ENCODE results near the gene FST.

DNA sequence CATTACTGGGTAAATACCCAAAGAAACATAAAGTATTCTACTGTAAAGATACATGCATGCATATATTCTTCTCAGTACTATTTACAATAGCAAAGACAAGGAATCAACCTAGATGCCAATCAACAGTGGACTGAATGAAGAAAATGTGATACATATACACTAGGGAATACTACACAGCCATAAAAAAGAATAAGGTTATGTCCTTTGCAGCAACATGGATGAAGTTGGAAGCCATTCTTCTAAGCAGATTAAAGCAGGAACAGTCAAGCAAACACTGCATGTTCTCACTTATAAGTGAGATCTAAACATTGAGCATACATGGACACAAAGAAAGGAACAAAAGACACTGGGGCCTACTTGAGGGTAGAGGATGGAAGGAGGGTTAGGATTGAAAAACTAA is 40.4 kb downstream of the FST start:
- TF ChIP-seq FOXJ3 (CRISPR knock-in tag; IDR thresholded peaks at IDR 0.05) (no peak), TEAD4 (IDR thresholded peaks at IDR 0.05; ENCODE audit: borderline replicate concordance, insufficient read depth) (no peak), FOSL2 (IDR thresholded peaks at IDR 0.05; ENCODE audit: borderline replicate concordance, low read depth) (no peak), MXI1 (IDR thresholded peaks at IDR 0.05; ENCODE audit: low read depth, low read length) (no peak), RFX5 (IDR thresholded peaks at IDR 0.05; ENCODE audit: low read length) (no peak), MEF2A (IDR thresholded peaks at IDR 0.05; ENCODE audit: borderline replicate concordance, low read depth) (no peak), POLR2AphosphoS5 (IDR thresholded peaks at IDR 0.05; ENCODE audit: low read depth, low read length) (no peak), EP300 (IDR thresholded peaks at IDR 0.05; ENCODE audit: borderline replicate concordance in 1 of 2, low read depth in 1 of 2, low read length in 1 of 2) (no peak), RCOR1 (IDR thresholded peaks at IDR 0.05; ENCODE audit: low read length) (no peak), RAD21 (IDR thresholded peaks at IDR 0.05; ENCODE audit: low read length) (no peak)
- TF ChIP-seq, protein P1, sequence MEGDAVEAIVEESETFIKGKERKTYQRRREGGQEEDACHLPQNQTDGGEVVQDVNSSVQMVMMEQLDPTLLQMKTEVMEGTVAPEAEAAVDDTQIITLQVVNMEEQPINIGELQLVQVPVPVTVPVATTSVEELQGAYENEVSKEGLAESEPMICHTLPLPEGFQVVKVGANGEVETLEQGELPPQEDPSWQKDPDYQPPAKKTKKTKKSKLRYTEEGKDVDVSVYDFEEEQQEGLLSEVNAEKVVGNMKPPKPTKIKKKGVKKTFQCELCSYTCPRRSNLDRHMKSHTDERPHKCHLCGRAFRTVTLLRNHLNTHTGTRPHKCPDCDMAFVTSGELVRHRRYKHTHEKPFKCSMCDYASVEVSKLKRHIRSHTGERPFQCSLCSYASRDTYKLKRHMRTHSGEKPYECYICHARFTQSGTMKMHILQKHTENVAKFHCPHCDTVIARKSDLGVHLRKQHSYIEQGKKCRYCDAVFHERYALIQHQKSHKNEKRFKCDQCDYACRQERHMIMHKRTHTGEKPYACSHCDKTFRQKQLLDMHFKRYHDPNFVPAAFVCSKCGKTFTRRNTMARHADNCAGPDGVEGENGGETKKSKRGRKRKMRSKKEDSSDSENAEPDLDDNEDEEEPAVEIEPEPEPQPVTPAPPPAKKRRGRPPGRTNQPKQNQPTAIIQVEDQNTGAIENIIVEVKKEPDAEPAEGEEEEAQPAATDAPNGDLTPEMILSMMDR (IDR thresholded peaks at IDR 0.05): no peak
- TF ChIP-seq, protein P2, sequence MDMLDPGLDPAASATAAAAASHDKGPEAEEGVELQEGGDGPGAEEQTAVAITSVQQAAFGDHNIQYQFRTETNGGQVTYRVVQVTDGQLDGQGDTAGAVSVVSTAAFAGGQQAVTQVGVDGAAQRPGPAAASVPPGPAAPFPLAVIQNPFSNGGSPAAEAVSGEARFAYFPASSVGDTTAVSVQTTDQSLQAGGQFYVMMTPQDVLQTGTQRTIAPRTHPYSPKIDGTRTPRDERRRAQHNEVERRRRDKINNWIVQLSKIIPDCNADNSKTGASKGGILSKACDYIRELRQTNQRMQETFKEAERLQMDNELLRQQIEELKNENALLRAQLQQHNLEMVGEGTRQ (IDR thresholded peaks at IDR 0.05; ENCODE audit: borderline replicate concordance, low read depth, low read length): no peak
- TF ChIP-seq, protein P3, sequence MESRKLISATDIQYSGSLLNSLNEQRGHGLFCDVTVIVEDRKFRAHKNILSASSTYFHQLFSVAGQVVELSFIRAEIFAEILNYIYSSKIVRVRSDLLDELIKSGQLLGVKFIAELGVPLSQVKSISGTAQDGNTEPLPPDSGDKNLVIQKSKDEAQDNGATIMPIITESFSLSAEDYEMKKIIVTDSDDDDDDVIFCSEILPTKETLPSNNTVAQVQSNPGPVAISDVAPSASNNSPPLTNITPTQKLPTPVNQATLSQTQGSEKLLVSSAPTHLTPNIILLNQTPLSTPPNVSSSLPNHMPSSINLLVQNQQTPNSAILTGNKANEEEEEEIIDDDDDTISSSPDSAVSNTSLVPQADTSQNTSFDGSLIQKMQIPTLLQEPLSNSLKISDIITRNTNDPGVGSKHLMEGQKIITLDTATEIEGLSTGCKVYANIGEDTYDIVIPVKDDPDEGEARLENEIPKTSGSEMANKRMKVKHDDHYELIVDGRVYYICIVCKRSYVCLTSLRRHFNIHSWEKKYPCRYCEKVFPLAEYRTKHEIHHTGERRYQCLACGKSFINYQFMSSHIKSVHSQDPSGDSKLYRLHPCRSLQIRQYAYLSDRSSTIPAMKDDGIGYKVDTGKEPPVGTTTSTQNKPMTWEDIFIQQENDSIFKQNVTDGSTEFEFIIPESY (IDR thresholded peaks at IDR 0.05; ENCODE audit: borderline replicate concordance, low read depth): no peak
- TF ChIP-seq, protein P4, sequence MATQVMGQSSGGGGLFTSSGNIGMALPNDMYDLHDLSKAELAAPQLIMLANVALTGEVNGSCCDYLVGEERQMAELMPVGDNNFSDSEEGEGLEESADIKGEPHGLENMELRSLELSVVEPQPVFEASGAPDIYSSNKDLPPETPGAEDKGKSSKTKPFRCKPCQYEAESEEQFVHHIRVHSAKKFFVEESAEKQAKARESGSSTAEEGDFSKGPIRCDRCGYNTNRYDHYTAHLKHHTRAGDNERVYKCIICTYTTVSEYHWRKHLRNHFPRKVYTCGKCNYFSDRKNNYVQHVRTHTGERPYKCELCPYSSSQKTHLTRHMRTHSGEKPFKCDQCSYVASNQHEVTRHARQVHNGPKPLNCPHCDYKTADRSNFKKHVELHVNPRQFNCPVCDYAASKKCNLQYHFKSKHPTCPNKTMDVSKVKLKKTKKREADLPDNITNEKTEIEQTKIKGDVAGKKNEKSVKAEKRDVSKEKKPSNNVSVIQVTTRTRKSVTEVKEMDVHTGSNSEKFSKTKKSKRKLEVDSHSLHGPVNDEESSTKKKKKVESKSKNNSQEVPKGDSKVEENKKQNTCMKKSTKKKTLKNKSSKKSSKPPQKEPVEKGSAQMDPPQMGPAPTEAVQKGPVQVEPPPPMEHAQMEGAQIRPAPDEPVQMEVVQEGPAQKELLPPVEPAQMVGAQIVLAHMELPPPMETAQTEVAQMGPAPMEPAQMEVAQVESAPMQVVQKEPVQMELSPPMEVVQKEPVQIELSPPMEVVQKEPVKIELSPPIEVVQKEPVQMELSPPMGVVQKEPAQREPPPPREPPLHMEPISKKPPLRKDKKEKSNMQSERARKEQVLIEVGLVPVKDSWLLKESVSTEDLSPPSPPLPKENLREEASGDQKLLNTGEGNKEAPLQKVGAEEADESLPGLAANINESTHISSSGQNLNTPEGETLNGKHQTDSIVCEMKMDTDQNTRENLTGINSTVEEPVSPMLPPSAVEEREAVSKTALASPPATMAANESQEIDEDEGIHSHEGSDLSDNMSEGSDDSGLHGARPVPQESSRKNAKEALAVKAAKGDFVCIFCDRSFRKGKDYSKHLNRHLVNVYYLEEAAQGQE (IDR thresholded peaks at IDR 0.05; ENCODE audit: low read depth, low read length): no peak
